GM23248 (cell line): ENCODE measurements around the gene ANO10.

Source experiments
- EZH2 ChIP-seq: fragments of 200-600 bp; sonication (generic); IDR thresholded peaks from 2 replicates; pipeline ENCODE4 v1.6.1; 2018; ENCODE audit warnings: antibody characterized with exemption, mild to moderate bottlenecking; ENCODE audit not compliant: insufficient read depth, poor library complexity, severe bottlenecking
- EZH2phosphoT487 ChIP-seq: fragments of 200-600 bp; sonication (generic); IDR thresholded peaks from 2 replicates; pipeline ENCODE4 v1.6.1; 2018; ENCODE audit warnings: antibody characterized with exemption, moderate library complexity, mild to moderate bottlenecking, low read depth; ENCODE audit not compliant: insufficient read depth

DNA sequence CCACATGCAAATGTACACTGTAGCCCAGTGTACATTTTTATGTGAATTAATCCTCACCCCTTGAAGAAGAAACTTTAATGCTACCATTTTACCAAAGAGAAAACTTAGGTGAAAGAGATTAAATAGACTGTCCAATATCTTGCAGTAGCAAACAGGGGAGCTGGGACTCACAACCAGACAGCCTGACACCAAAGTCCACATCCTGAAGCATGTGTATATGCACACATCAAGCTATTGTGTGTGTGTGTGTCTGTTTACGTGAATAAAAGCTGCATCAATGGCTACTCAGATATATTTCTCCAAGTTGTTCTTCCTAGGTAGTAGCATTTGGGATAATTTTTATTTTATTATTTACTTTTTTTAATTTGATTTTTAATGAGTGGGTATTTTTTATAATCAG, 6.7 kb downstream of the ANO10 start:
- TF ChIP-seq EZH2: no peak
- no peak for TF ChIP-seq EZH2phosphoT487
